ENCODE data around the gene UBALD2. TPM values are rescaled to one million over a fixed set of nuclear protein-coding genes. Genes with fewer than 3 reads are reported as not detected.

Gene UBALD2
- total RNA-seq, 2 experiments from 2014 or later, result 86.4 to 238 TPM

- Histone ChIP-seq H3K27ac (ENCODE audit: low read depth, low read length, poor library complexity, severe bottlenecking) (no peak overlapping the region), H3K4me3 (ENCODE audit: low read depth, low read length, poor library complexity, severe bottlenecking) (no peak overlapping the region), H3K9me3 (ENCODE audit: low read length) (no peaks in the 10 kb centered on the region), H3K4me1 (ENCODE audit: insufficient read depth, low read length, poor library complexity, severe bottlenecking) (peaks cover 9% of the 10 kb centered on the region), H3K79me2 (ENCODE audit: insufficient read depth, low read depth, low read length) (no peaks in the 10 kb centered on the region), H3K4me2 (ENCODE audit: low read length) (no peak overlapping the region), H2AFZ (ENCODE audit: low read length) (peak overlapping the region; percentile 17; the same call in 1 of the 2 replicates), H3K36me3 (ENCODE audit: insufficient read depth, low read length) (no peaks in the 10 kb centered on the region), H4K20me1 (ENCODE audit: insufficient read depth, low read length) (no peaks in the 10 kb centered on the region), H3K9me2 (ENCODE audit: insufficient read depth, low read length) (no peaks in the 10 kb centered on the region)
- DNase-seq (ENCODE audit: low spot score), result peak; percentile 51
- TF ChIP-seq CTCF (conservative IDR thresholded peaks at IDR 0.05; ENCODE audit: low read length) (no peak), EZH2phosphoT487 (IDR thresholded peaks at IDR 0.05; ENCODE audit: borderline replicate concordance, low read depth, low read length) (no peak)
- CTCF ChIA-PET (ENCODE audit: unreplicated experiment), result interaction anchor here (0.5 to 1.6 kb wide), 5 partner anchors 13 to 125 kb away, joined by 3 to 5 read pairs (median 4); no protein-coding TSS in a partner anchor
- intact Hi-C loops (cut with micrococcal nuclease; ENCODE audit: unreplicated experiment), result loop anchor here (5.0 kb wide), 1 partner anchor 39 kb away; no protein-coding TSS in a partner anchor
- BruUV-seq (replicated peaks), result no TSS peak
- POLR2A ChIA-PET, result interaction anchor here (0.6 to 9.4 kb wide), 9 partner anchors 10 to 292 kb away, joined by 3 to 71 read pairs (median 5); partner anchors contain the start of gene UBALD2
These were observed 18.8 kb upstream of the UBALD2 start for GRCh38 chr17:76246080-76247066.

- no TSS peak for BruUV-seq (replicated peaks)
- DNase-seq (ENCODE audit: low spot score), result no peak
- H3K4me1 ChIP-seq (ENCODE audit: insufficient read depth, low read length, poor library complexity, severe bottlenecking), result peaks cover 17% of the 10 kb centered on the region
These were observed 17.8 kb upstream of the UBALD2 start for GRCh38 chr17:76247304-76247703.

GRCh38 chr17:76248013-76248782 lies 16.9 kb upstream of the UBALD2 start:
- no peak overlapping the region for H3K27ac ChIP-seq (ENCODE audit: low read depth, low read length, poor library complexity, severe bottlenecking)
- H4K20me1 ChIP-seq (ENCODE audit: insufficient read depth, low read length), result no peaks in the 10 kb centered on the region
- intact Hi-C loops (cut with micrococcal nuclease; ENCODE audit: unreplicated experiment), result loop anchor here (1.0 to 5.0 kb wide), 2 partner anchors 25 to 41 kb away; no protein-coding TSS in a partner anchor
- POLR2A ChIA-PET, result interaction anchor here (0.6 to 9.4 kb wide), 7 partner anchors 9 to 184 kb away, joined by 3 to 71 read pairs (median 7); partner anchors contain the start of gene UBALD2
- BruUV-seq (replicated peaks), result no TSS peak
- CTCF ChIA-PET (ENCODE audit: unreplicated experiment), result interaction anchor here (0.6 kb wide), 2 partner anchors 9 to 1180 kb away, joined by 3 to 5 read pairs; no protein-coding TSS in a partner anchor
- H3K9me2 ChIP-seq (ENCODE audit: insufficient read depth, low read length), result no peaks in the 10 kb centered on the region
- no peak overlapping the region for H3K4me2 ChIP-seq (ENCODE audit: low read length)
- DNase-seq (ENCODE audit: low spot score), result peak; percentile 14
- no peaks in the 10 kb centered on the region for H3K79me2 ChIP-seq (ENCODE audit: insufficient read depth, low read depth, low read length)
- H3K4me1 ChIP-seq (ENCODE audit: insufficient read depth, low read length, poor library complexity, severe bottlenecking), result peaks cover 21% of the 10 kb centered on the region
- no peaks in the 10 kb centered on the region for H3K36me3 ChIP-seq (ENCODE audit: insufficient read depth, low read length)
- TF ChIP-seq EZH2phosphoT487 (IDR thresholded peaks at IDR 0.05; ENCODE audit: borderline replicate concordance, low read depth, low read length), result no peak
- peak; percentile 62 for TF ChIP-seq CTCF (conservative IDR thresholded peaks at IDR 0.05; ENCODE audit: low read length)
- no peak overlapping the region for H2AFZ ChIP-seq (ENCODE audit: low read length)
- H3K4me3 ChIP-seq (ENCODE audit: low read depth, low read length, poor library complexity, severe bottlenecking), result no peak overlapping the region
- H3K9me3 ChIP-seq (ENCODE audit: low read length), result no peaks in the 10 kb centered on the region

More at GRCh38 chr17:76247304-76247703, 17.8 kb upstream of the UBALD2 start:
- Histone ChIP-seq H3K9me3 (ENCODE audit: low read length) (no peaks in the 10 kb centered on the region), H3K4me3 (ENCODE audit: low read depth, low read length, poor library complexity, severe bottlenecking) (no peak overlapping the region), H2AFZ (ENCODE audit: low read length) (no peak overlapping the region), H3K27ac (ENCODE audit: low read depth, low read length, poor library complexity, severe bottlenecking) (no peak overlapping the region), H3K36me3 (ENCODE audit: insufficient read depth, low read length) (no peaks in the 10 kb centered on the region), H3K79me2 (ENCODE audit: insufficient read depth, low read depth, low read length) (no peaks in the 10 kb centered on the region), H4K20me1 (ENCODE audit: insufficient read depth, low read length) (no peaks in the 10 kb centered on the region), H3K9me2 (ENCODE audit: insufficient read depth, low read length) (no peaks in the 10 kb centered on the region), H3K4me2 (ENCODE audit: low read length) (no peak overlapping the region)
- CTCF ChIA-PET (ENCODE audit: unreplicated experiment), result interaction anchor here (1.6 kb wide), 1 partner anchor 12 kb away, joined by 5 read pairs; no protein-coding TSS in a partner anchor
- TF ChIP-seq EZH2phosphoT487 (IDR thresholded peaks at IDR 0.05; ENCODE audit: borderline replicate concordance, low read depth, low read length), result no peak
- intact Hi-C loops (cut with micrococcal nuclease; ENCODE audit: unreplicated experiment), result loop anchor here (5.0 kb wide), 1 partner anchor 40 kb away; no protein-coding TSS in a partner anchor
- POLR2A ChIA-PET, result interaction anchor here (0.6 to 9.4 kb wide), 8 partner anchors 10 to 270 kb away, joined by 3 to 71 read pairs (median 4); partner anchors contain the start of gene UBALD2
